ENCODE measurements around the gene NCKAP5. TPM values are rescaled to one million over a fixed set of nuclear protein-coding genes. Genes with fewer than 3 reads are reported as not detected.
A peak's percentile ranks its signal among the peaks of the same experiment; 100 is the strongest.

NCKAP5 gene
- polyA plus RNA-seq, 2 of the 4 experiments (the other 2 are of a cell fraction), result 3.0 to 4.1 TPM

DNA sequence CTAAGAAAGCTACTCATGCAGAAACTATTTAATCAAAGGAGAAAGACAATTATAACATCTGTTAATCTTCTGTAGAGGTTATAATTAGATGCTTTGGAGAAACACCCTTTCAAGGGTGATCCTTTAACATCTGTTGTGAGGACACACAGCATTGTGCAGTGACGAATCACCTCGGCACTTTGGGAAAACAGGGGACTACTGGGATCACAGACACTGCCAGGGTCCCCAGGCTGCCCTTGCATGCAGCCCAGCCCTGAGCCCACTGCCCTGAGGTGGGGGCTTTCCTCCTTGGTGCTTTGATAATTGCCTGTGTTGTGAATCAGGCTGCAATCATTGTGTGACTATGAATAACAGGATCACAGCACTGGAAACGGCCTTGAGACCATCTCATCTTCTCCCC lies 10.6 kb downstream of the NCKAP5 start:
- no peak for DNase-seq (ENCODE audit: low read depth in 1 of 2, low spot score in 1 of 2)
- Histone ChIP-seq H3K27ac (peak overlapping the region; percentile 22 to 55; a peak in 3 of 6 replicates), H3K4me1 (peaks cover 8% of the 10 kb centered on the region; the same call in 2 of the 3 replicates), H3K4me3 (no peak overlapping the region), H3K4me2 (no peak overlapping the region), H3K9me3 (no peaks in the 10 kb centered on the region)
- CTCF ChIA-PET, result no interaction called here
- POLR2A ChIA-PET, result no interaction called here
- TF ChIP-seq KDM1A (IDR thresholded peaks at IDR 0.05; ENCODE audit: low read depth) (no peak), EHF (CRISPR knock-in tag; IDR thresholded peaks at IDR 0.05) (no peak), MAFK (IDR thresholded peaks at IDR 0.05; ENCODE audit: partially characterized antibody) (no peak), RARB (CRISPR knock-in tag; IDR thresholded peaks at IDR 0.05) (no peak), ZC3H11A (IDR thresholded peaks at IDR 0.05) (no peak), JUNB (IDR thresholded peaks at IDR 0.05) (no peak), HOXB5 (CRISPR knock-in tag; IDR thresholded peaks at IDR 0.05) (no peak), HOXA7 (CRISPR knock-in tag; IDR thresholded peaks at IDR 0.05) (no peak), GATA3 (IDR thresholded peaks at IDR 0.05; ENCODE audit: borderline replicate concordance) (no peak)
- WGBS (ENCODE audit: missing lambda C conversion rate), result 61% methylated on average over 3 of the region's 3 CpGs
- no peak for ATAC-seq
- FAIRE-seq, result no peak

DNA sequence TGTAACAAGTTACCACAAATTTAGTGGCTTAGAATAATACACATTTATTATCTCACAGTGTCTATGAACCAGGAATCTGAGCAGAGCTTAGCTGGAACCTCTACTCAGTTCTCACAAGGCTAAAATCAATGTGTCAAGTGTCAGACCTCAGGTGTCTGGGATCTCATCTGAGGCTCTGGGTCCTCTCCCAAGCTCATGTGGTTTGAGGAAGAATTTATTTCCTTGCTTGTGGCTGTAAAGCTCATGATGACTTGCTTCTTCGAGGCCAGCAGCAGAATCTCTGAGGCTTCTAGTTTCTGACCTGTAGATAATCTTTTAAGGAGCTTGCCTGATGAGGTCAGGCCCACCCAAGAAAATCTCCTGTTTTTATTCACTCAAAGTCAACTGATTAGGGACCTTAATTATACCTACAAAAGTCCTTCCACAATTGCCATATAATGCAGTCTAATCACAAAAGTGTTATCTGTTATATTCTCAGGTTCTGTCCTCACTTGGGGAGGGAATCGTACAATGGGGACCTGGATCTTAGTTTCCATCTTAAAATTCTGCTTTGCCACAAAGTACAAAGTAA lies 14.3 kb downstream of the NCKAP5 start:
- FAIRE-seq (no peak), DNase-seq (ENCODE audit: low read depth in 1 of 2, low spot score in 1 of 2) (no peak), ATAC-seq (no peak)
- POLR2A ChIA-PET, result no interaction called here
- no peak overlapping the region for H3K4me2 ChIP-seq
- H3K27ac ChIP-seq, result no peak overlapping the region
- no peaks in the 10 kb centered on the region for H3K4me1 ChIP-seq
- H3K4me3 ChIP-seq, result no peak overlapping the region
- no peaks in the 10 kb centered on the region for H3K9me3 ChIP-seq
- 46% methylated on average over 2 of the region's 2 CpGs for WGBS (ENCODE audit: missing lambda C conversion rate)
- CTCF ChIA-PET, result interaction anchor here (0.9 kb wide), 1 partner anchor 11 kb away, joined by 3 read pairs; no protein-coding TSS in a partner anchor
- TF ChIP-seq RCOR1 (IDR thresholded peaks at IDR 0.05; ENCODE audit: low read depth, low read length) (no peak), EHF (CRISPR knock-in tag; IDR thresholded peaks at IDR 0.05) (no peak), SMC3 (IDR thresholded peaks at IDR 0.05) (no peak), RARB (CRISPR knock-in tag; IDR thresholded peaks at IDR 0.05) (no peak), FOSL2 (IDR thresholded peaks at IDR 0.05) (no peak), FOSL2 (CRISPR knock-in tag; IDR thresholded peaks at IDR 0.05) (no peak), KDM1A (IDR thresholded peaks at IDR 0.05; ENCODE audit: low read depth) (no peak), MAFK (IDR thresholded peaks at IDR 0.05; ENCODE audit: partially characterized antibody) (no peak), NR3C1 (IDR thresholded peaks at IDR 0.05) (no peak), GATA3 (IDR thresholded peaks at IDR 0.05; ENCODE audit: borderline replicate concordance) (no peak), HOXA7 (CRISPR knock-in tag; IDR thresholded peaks at IDR 0.05) (no peak), EHMT2 (IDR thresholded peaks at IDR 0.05; ENCODE audit: low read depth) (no peak), HDAC2 (IDR thresholded peaks at IDR 0.05) (no peak), JUNB (IDR thresholded peaks at IDR 0.05) (no peak), ESRRA (IDR thresholded peaks at IDR 0.05; ENCODE audit: borderline replicate concordance, low read length) (no peak), RNF2 (IDR thresholded peaks at IDR 0.05; ENCODE audit: borderline replicate concordance, low read depth) (no peak)
- TF ChIP-seq, protein P1, sequence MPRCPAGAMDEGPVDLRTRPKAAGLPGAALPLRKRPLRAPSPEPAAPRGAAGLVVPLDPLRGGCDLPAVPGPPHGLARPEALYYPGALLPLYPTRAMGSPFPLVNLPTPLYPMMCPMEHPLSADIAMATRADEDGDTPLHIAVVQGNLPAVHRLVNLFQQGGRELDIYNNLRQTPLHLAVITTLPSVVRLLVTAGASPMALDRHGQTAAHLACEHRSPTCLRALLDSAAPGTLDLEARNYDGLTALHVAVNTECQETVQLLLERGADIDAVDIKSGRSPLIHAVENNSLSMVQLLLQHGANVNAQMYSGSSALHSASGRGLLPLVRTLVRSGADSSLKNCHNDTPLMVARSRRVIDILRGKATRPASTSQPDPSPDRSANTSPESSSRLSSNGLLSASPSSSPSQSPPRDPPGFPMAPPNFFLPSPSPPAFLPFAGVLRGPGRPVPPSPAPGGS (IDR thresholded peaks at IDR 0.05), result no peak
- TF ChIP-seq, protein P2, sequence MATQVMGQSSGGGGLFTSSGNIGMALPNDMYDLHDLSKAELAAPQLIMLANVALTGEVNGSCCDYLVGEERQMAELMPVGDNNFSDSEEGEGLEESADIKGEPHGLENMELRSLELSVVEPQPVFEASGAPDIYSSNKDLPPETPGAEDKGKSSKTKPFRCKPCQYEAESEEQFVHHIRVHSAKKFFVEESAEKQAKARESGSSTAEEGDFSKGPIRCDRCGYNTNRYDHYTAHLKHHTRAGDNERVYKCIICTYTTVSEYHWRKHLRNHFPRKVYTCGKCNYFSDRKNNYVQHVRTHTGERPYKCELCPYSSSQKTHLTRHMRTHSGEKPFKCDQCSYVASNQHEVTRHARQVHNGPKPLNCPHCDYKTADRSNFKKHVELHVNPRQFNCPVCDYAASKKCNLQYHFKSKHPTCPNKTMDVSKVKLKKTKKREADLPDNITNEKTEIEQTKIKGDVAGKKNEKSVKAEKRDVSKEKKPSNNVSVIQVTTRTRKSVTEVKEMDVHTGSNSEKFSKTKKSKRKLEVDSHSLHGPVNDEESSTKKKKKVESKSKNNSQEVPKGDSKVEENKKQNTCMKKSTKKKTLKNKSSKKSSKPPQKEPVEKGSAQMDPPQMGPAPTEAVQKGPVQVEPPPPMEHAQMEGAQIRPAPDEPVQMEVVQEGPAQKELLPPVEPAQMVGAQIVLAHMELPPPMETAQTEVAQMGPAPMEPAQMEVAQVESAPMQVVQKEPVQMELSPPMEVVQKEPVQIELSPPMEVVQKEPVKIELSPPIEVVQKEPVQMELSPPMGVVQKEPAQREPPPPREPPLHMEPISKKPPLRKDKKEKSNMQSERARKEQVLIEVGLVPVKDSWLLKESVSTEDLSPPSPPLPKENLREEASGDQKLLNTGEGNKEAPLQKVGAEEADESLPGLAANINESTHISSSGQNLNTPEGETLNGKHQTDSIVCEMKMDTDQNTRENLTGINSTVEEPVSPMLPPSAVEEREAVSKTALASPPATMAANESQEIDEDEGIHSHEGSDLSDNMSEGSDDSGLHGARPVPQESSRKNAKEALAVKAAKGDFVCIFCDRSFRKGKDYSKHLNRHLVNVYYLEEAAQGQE (IDR thresholded peaks at IDR 0.05), result no peak

DNA sequence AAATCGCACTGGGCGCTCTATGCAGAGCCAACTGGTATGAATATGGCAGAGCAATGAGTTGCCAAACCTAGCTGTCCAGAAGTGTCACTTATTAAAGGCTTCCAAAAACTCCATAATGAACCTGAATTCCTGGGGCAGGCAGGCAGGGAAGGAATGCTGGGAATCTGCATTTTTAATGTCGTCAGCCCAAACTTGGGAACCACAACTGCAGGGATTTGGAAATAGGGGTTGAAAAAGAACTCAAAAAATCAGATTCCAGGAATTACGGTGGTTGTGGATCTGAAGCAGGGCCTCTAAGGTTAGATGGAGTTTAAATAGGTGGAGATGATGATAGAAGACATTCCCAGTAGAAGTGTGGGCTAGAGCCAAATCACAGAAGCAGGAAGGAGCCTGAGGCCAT lies 15.0 kb downstream of the NCKAP5 start:
- CTCF ChIA-PET, result no interaction called here
- POLR2A ChIA-PET, result no interaction called here
- 83% methylated on average over 4 of the region's 4 CpGs for WGBS (ENCODE audit: missing lambda C conversion rate)
- Histone ChIP-seq H3K4me3 (no peak overlapping the region), H3K4me1 (no peaks in the 10 kb centered on the region), H3K4me2 (no peak overlapping the region), H3K9me3 (no peaks in the 10 kb centered on the region), H3K27ac (no peak overlapping the region)
- no peak for ATAC-seq
- no peak for FAIRE-seq
- DNase-seq (ENCODE audit: low read depth in 1 of 2, low spot score in 1 of 2), result no peak
- no peak for TF ChIP-seq ZC3H11A (IDR thresholded peaks at IDR 0.05)
- no peak for TF ChIP-seq HOXB5 (CRISPR knock-in tag; IDR thresholded peaks at IDR 0.05)
- no peak for TF ChIP-seq NFE2L2 (conservative IDR thresholded peaks at IDR 0.05; ENCODE audit: low read length)
- no peak for TF ChIP-seq NPAS2 (CRISPR knock-in tag; IDR thresholded peaks at IDR 0.05; ENCODE audit: borderline replicate concordance)
- TF ChIP-seq, protein P3, sequence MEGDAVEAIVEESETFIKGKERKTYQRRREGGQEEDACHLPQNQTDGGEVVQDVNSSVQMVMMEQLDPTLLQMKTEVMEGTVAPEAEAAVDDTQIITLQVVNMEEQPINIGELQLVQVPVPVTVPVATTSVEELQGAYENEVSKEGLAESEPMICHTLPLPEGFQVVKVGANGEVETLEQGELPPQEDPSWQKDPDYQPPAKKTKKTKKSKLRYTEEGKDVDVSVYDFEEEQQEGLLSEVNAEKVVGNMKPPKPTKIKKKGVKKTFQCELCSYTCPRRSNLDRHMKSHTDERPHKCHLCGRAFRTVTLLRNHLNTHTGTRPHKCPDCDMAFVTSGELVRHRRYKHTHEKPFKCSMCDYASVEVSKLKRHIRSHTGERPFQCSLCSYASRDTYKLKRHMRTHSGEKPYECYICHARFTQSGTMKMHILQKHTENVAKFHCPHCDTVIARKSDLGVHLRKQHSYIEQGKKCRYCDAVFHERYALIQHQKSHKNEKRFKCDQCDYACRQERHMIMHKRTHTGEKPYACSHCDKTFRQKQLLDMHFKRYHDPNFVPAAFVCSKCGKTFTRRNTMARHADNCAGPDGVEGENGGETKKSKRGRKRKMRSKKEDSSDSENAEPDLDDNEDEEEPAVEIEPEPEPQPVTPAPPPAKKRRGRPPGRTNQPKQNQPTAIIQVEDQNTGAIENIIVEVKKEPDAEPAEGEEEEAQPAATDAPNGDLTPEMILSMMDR (IDR thresholded peaks at IDR 0.05), result no peak
- no peak for TF ChIP-seq ZNF302 (CRISPR knock-in tag; IDR thresholded peaks at IDR 0.05)
- TF ChIP-seq MAZ (IDR thresholded peaks at IDR 0.05; ENCODE audit: borderline replicate concordance, low read depth, low read length), result no peak
- TF ChIP-seq HEYL (CRISPR knock-in tag; IDR thresholded peaks at IDR 0.05), result no peak
- TF ChIP-seq SMC3 (IDR thresholded peaks at IDR 0.05), result no peak
- no peak for TF ChIP-seq POLR2A (IDR thresholded peaks at IDR 0.05; ENCODE audit: low read length)
- no peak for TF ChIP-seq KDM5A (IDR thresholded peaks at IDR 0.05)
- TF ChIP-seq EP300 (IDR thresholded peaks at IDR 0.05), result no peak
- TF ChIP-seq, protein P4, sequence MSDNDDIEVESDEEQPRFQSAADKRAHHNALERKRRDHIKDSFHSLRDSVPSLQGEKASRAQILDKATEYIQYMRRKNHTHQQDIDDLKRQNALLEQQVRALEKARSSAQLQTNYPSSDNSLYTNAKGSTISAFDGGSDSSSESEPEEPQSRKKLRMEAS (IDR thresholded peaks at IDR 0.05), result no peak

Measured in A549 (cell line).